ENCODE results near the gene ITPKB. TPM values are rescaled to one million over a fixed set of nuclear protein-coding genes. Genes with fewer than 3 reads are reported as not detected.

Gene ITPKB
- total and polyA plus RNA-seq, 2 of the 13 experiments (the other 11 are each of a cell fraction or from before 2014, with no cell fraction given): not detected

DNA sequence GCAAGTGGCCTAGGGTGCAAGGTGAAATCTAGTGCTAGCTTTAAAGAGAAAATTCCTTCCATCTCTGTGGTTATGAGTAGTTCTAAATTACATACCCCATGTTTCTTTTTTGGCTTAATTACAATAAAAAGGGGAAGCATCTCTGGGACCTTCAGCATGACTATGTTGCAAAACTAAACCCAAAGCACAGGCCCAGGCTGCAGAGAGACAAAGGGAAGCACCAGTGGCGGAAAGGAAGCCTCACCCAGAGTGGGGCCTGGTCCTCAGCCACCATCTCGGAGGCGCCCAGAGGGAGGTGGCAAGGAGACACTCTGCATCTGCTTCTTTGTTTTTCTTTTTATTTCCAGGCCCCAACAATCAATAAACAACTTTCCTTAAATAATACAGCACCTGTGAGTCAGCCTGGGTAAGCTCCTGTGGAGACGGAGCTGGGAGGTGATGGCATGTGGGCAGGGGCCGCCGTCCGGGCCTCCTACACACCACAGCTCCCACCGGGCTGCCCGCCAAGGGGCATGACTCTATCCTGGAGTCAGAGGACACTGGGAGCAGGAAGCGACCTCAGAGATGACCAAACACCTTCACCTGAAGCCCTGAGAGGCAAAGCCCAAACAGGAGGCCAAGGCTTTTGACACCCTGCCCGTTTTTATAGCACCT lies 21.7 kb downstream of the ITPKB start:
- H3K27me3 ChIP-seq (ENCODE audit: control insufficient read depth in 1 of 2, insufficient read depth in 2 of 2, low read length in 2 of 2): peaks cover 3 to 30% of the 10 kb centered on the region in 2 experiments; a peak in 4 of 5 replicates
- FAIRE-seq: no peak
- H3K4me2 ChIP-seq (ENCODE audit: low read depth, low read length): no peak overlapping the region
- 30% methylated on average over 9 of the region's 11 CpGs for WGBS (ENCODE audit: low lambda C conversion rate)
- no TSS peak for BruUV-seq (replicated peaks)
- no peak overlapping the region for H2AFZ ChIP-seq (ENCODE audit: low read length)
- H3K36me3 ChIP-seq (replicated peaks in 1 of 2; ENCODE audit: control insufficient read depth in 1 of 2, insufficient read depth in 2 of 2, low read length in 2 of 2): no peaks in the 10 kb centered on the region
- no peak for ATAC-seq
- DNase-seq (ENCODE audit: low spot score): no peak
- in situ Hi-C loops (cut with HindIII; ENCODE audit: extremely low pct_ligation_motif_present, low pct_unique_long_range_greater_than_20kb) (no loop called here), intact Hi-C loops (cut with micrococcal nuclease; ENCODE audit: unreplicated experiment) (no loop called here)
- ChIA-PET POLR2A (no interaction called here), CTCF (ENCODE audit: low intra/inter-chr PET ratio, low total read pairs) (no interaction called here)
- no peaks in the 10 kb centered on the region for H3K4me1 ChIP-seq (ENCODE audit: insufficient read depth, low read length)
- H3K27ac ChIP-seq (ENCODE audit: extremely low read length, insufficient read depth, low read length): no peak overlapping the region
- TF ChIP-seq, protein P1, sequence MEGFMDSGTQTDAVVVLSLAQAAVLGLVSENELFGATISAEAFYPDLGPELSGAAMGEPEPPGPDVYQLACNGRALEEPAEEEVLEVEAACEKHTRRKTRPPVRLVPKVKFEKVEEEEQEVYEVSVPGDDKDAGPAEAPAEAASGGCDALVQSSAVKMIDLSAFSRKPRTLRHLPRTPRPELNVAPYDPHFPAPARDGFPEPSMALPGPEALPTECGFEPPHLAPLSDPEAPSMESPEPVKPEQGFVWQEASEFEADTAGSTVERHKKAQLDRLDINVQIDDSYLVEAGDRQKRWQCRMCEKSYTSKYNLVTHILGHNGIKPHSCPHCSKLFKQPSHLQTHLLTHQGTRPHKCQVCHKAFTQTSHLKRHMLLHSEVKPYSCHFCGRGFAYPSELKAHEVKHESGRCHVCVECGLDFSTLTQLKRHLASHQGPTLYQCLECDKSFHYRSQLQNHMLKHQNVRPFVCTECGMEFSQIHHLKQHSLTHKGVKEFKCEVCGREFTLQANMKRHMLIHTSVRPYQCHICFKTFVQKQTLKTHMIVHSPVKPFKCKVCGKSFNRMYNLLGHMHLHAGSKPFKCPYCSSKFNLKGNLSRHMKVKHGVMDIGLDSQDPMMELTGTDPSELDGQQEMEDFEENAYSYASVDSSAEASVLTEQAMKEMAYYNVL (CRISPR knock-in tag; IDR thresholded peaks at IDR 0.05; ENCODE audit: borderline replicate concordance): no peak
- TF ChIP-seq CEBPG (CRISPR knock-in tag; IDR thresholded peaks at IDR 0.05) (no peak), SIN3A (IDR thresholded peaks at IDR 0.05; ENCODE audit: borderline replicate concordance, low read depth, low read length) (no peak), NR1H2 (CRISPR knock-in tag; IDR thresholded peaks at IDR 0.05; ENCODE audit: borderline replicate concordance, low read depth) (no peak), ZNF143 (CRISPR knock-in tag; IDR thresholded peaks at IDR 0.05) (no peak), TBL1XR1 (IDR thresholded peaks at IDR 0.05; ENCODE audit: borderline replicate concordance, low read length, partially characterized antibody) (no peak), ISX (CRISPR knock-in tag; conservative IDR thresholded peaks at IDR 0.05) (no peak), KDM2A (CRISPR knock-in tag; IDR thresholded peaks at IDR 0.05; ENCODE audit: borderline replicate concordance, low read depth) (no peak), ZNF792 (CRISPR knock-in tag; IDR thresholded peaks at IDR 0.05) (no peak), ZSCAN31 (CRISPR knock-in tag; IDR thresholded peaks at IDR 0.05; ENCODE audit: low read depth) (no peak), BRD4 (CRISPR knock-in tag; IDR thresholded peaks at IDR 0.05) (no peak), TOE1 (CRISPR knock-in tag; IDR thresholded peaks at IDR 0.05) (no peak)
- H3K9ac ChIP-seq (ENCODE audit: insufficient read depth, low read depth, low read length): no peak overlapping the region
- no peaks in the 10 kb centered on the region for H4K20me1 ChIP-seq (ENCODE audit: insufficient read depth, low read length)
- H3K9me3 ChIP-seq (ENCODE audit: low read length): no peaks in the 10 kb centered on the region
- H3K79me2 ChIP-seq (ENCODE audit: insufficient read depth, low read length): no peaks in the 10 kb centered on the region
- H3K4me3 ChIP-seq (replicated peaks in 1 of 3; ENCODE audit: insufficient read depth in 1 of 3, low read depth in 2 of 3, low read length in 3 of 3): no peak overlapping the region
